HG02763 (cell line): ENCODE data around the gene TBRG4.

ENCODE experiments used
- ATAC-seq: cut with Tn5 transposase; IDR thresholded peaks from one replicate; pipeline ENCODE4 v1.9.1; 2021; ENCODE audit warnings: mild to moderate bottlenecking, moderate library complexity; ENCODE audit not compliant: unreplicated experiment

Gene TBRG4

GRCh38 chr7:45092931-45093235 lies 18.6 kb downstream of the TBRG4 start:
- ATAC-seq, result no peak

GRCh38 chr7:45092100-45092930 lies 19.2 kb downstream of the TBRG4 start:
- ATAC-seq, result no peak

GRCh38 chr7:45089341-45089891 lies 22.1 kb downstream of the TBRG4 start:
- ATAC-seq, result no peak

GRCh38 chr7:45088821-45089340 lies 22.6 kb downstream of the TBRG4 start, which contains the start of gene NACAD:
Gene NACAD (minus strand): TSS chr7:45088969. CDS start chr7:45088894, 75 bp downstream.
- ATAC-seq, result no peak

DNA sequence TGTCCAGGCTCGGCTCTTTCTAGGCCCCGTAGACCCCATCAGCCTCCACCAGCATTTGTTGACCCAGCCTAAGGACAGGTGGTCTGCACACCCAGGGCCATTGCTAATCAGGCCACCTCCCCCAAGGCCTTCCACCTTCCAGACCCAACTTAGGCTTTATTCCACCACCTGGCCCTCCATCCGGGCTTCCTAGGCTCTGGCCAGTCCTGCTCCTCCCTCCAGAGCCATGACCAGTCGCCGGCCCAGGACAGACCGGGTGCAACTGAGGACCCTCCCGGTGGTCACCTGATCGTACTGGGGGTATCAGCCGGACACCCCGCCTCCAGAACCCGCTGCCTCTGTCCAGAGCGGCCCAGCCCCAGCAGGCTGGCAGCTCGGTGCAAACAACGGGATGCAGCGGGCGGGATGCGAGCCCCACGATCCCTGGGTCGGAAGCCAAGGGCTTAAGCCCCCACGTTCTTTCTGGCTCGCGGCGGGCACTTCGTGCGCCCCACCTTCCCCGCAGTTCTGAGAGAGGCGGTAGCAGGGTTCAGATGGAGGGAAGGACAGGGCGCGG lies 23.3 kb downstream of the TBRG4 start:
- ATAC-seq, result no peak

GRCh38 chr7:45087301-45088145 lies 24.0 kb downstream of the TBRG4 start:
- ATAC-seq, result no peak

- ATAC-seq, result no peak
These were observed 25.0 kb downstream of the TBRG4 start for GRCh38 chr7:45086331-45087065.

- ATAC-seq, result no peak
These were observed 25.8 kb downstream of the TBRG4 start for GRCh38 chr7:45085619-45086200.

- no peak for ATAC-seq
These were observed 26.4 kb downstream of the TBRG4 start for GRCh38 chr7:45084901-45085618.

GRCh38 chr7:45084336-45084735 lies 27.2 kb downstream of the TBRG4 start:
- ATAC-seq, result no peak

DNA sequence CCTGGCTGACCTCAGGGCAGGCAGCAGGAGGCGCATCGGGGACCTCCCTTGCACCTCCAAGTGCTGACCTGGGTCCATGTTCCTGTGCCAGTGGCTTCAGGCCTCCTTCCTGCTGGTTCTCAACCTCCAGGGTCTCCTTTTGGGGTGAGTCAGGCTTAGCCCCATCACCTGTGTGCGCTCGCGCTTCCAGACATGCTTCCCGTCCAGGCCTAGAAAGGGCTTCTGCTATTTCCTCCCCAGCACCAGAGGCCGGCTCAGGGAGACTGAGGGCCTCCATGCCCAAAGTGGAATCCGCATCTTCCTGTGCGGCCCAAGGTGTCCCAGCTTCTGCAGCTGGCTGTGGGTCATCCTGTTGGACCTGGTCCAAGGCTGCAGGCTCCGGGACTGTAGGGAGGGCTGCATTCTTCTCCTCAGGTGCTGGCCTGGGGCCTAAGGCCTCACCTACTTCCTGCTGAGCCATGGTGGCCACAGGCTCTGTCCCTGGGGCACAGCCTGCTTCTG lies 28.6 kb downstream of the TBRG4 start:
- no peak for ATAC-seq

- no peak for ATAC-seq
These were observed 29.3 kb downstream of the TBRG4 start for GRCh38 chr7:45082031-45082830.

GRCh38 chr7:45081670-45081974 lies 29.9 kb downstream of the TBRG4 start:
- ATAC-seq, result no peak

GRCh38 chr7:45080958-45081669 lies 30.4 kb downstream of the TBRG4 start:
- no peak for ATAC-seq

- no peak for ATAC-seq
These were observed 31.1 kb downstream of the TBRG4 start for GRCh38 chr7:45080265-45080957.

GRCh38 chr7:45078125-45078681 lies 33.3 kb downstream of the TBRG4 start:
- ATAC-seq, result no peak

DNA sequence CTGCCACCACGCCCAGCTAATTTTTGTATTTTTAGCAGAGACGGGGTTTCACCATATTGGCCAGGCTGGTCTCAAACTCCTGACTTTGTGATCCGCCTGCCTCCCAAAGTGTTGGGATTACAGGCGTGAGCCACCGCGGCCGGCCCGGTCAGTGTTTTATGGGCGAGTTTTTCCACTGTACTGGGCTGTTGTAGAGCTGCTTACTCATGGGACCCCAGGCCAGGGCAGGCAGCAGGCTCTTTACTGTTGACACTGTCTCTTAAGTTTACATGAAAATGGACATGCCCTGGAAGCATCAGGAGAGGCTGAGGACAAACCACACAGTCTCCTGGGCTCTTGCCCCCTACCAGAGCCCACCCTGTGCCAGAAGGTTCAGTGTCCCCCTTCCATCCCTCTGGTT lies 33.9 kb downstream of the TBRG4 start:
- no peak for ATAC-seq
